GM18951 (cell line): ENCODE data around the gene SH3BP5L.

Experiments used
- POLR2A ChIP-seq: IDR thresholded peaks from 4 replicates; pipeline ENCODE4 v1.6.1; 2011; ENCODE audit warnings: mild to moderate bottlenecking; ENCODE audit not compliant: insufficient read length, insufficient read depth; ENCODE audit errors: extremely low read depth
- in situ Hi-C: fragments of 300-500 bp; cut with MboI; formaldehyde crosslinking; loops from one replicate; pipeline ENCODE4 v1.12.0; 2022; ENCODE audit warnings: low sequenced_read_pairs, mixed read lengths, inconsistent platforms; ENCODE audit not compliant: unreplicated experiment

The SH3BP5L gene

DNA sequence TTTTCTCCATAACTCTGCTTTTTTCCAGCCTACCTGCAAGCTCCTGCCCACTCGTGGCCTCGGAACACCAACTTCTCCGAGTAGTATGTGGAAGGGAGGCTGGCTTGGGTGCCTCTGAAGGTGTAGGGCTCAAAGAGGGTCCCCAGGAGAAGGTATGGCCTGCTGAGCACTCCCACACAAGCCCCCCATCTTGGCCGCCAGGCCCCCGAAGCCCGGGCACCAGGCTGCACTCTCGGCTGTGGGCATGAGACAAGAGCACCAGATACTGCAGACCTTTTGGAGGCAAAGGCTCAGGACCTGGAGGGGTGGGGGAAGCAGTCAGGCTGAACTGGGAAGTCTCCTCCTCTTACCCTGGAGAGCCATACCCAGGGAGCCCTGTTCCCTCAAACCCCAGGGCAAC, 31.5 kb upstream of the SH3BP5L start:
- TF ChIP-seq POLR2A, result no peak
- in situ Hi-C loops, result no loop called here

DNA sequence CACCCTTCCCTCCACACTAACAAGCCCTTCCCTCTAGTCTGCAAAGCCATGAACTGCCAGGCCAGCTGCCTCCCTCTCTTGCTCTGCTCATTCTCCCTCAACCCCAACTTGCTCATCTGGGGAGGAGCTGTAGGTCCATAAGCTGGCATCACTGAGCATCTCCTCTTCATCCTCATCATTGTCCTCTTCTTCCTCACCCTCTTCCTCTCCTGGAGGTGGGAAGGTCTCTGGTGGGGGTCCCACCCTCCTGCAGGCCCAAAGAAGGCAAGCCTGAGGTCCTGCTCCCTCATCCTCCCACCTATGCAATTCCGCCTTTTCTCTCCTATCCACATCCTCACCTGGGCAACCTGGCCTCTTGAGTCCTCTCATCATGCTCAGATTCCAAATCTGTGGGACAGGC, 30.5 kb upstream of the SH3BP5L start:
- no peak for TF ChIP-seq POLR2A
- in situ Hi-C loops, result no loop called here

DNA sequence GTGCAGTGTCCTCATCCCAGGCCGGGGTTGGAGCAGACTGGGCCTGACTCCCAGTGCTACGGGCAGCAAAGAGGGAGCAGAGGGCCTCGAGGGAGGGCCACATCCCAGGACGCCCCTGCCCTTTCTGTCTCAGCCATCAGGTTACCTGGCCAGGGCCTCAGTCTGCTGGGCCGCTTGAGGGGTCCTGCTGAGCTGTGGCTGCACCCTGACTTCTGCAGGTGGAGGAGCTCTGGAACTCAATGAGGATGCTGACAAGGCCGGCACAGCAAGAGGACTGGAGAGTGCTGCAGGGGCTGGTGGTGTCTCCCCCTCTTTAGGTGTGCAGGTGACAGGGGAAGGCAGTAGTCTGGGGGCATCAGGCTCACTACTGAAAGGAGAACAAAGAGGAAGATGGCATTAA, 29.9 kb upstream of the SH3BP5L start:
- no peak for TF ChIP-seq POLR2A
- in situ Hi-C loops, result no loop called here

DNA sequence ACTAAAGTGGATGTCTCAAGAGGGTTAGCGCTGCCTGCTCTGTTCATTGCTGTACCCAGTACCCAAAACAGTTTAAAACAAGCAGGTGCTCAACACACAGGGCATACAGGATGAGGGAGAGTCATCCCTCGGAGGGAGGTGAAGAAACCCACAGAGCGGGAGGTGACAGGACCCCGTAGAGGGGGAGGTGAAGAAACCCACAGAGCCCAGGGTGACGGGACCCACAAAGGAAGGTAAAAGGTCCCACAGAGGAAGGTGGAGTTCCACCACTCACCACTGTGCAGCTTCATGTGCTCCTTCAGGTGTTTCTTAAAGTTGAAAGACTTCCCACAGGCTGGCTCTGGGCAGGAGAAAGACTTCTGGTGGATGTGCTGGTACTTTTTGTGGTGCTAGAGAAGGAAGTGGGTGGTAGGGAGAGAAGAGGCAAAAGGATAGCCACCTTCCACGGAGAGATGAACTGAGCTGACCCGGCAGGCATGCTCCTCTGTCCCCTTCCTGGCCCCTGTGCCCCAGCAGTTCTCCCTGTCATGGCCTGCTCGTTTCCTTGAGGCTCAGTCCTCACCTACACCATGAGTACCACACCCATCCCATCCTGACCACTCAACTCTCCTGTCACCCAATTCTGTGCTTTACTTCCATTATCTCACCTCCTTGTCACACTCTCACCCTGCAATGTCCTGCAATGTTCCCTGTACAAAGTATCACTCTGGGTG, 28.1 kb upstream of the SH3BP5L start:
- TF ChIP-seq POLR2A, result no peak
- in situ Hi-C loops, result no loop called here

DNA sequence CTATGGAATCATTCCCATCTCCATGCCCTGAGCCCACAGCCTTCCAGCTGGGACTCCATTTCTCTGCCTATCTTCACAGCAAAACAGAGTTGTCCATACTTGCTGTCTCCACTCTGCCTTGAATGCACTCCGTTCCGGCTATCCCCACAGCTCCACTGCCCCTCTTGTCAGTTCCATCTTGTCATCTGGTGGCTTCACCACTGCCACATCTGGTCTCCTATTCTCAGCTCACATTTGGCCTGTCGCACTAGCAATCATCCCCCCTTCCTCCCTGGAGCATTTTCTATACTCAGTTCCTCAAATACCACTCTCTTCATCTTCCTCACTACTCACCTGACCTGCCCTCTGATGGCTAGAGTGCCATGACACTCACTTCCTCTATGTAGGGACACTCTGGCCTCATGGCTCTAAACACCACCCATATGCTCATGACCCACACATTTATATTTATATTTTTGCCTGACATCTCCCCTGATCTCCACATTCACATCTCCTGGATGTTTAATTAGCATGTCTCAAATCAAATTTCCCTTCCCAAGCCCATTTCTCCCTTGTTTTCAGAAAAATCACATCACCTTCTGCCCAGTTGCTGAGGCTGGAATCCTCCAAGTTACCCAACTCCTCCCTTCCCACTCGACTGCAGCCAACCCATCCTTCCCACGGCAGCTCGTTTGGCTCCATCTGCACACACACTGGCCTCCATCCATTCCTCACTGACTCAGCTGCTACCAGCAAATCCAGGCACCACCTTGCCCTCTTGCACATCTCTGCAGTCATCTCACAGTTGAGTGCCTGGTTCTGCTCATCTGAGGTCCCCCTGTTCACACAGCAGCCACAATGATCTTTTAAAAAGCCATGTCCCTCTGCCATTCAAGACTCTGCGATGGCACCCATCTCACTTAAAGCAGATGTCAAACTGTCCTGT, 27.0 kb upstream of the SH3BP5L start:
- TF ChIP-seq POLR2A, result no peak
- in situ Hi-C loops, result no loop called here

DNA sequence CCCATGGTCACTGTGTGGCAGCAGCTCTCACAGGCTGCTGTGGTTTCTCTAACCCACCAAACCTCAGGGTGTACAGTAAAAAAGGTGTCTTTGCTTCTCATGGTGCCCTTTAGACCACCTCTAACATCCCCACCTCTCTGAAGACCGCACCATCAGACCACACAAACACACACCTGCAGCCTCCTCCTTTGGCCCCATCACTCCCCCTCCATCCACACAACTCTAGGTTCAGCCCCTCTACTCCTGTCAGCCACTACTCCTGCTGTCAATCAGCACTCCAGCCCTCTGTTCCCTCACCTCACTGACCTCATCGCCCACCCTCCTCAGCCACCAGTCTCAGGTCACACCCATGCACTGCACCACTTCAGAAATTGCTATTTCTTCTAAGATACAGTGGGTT, 25.7 kb upstream of the SH3BP5L start:
- in situ Hi-C loops, result no loop called here
- TF ChIP-seq POLR2A, result no peak

DNA sequence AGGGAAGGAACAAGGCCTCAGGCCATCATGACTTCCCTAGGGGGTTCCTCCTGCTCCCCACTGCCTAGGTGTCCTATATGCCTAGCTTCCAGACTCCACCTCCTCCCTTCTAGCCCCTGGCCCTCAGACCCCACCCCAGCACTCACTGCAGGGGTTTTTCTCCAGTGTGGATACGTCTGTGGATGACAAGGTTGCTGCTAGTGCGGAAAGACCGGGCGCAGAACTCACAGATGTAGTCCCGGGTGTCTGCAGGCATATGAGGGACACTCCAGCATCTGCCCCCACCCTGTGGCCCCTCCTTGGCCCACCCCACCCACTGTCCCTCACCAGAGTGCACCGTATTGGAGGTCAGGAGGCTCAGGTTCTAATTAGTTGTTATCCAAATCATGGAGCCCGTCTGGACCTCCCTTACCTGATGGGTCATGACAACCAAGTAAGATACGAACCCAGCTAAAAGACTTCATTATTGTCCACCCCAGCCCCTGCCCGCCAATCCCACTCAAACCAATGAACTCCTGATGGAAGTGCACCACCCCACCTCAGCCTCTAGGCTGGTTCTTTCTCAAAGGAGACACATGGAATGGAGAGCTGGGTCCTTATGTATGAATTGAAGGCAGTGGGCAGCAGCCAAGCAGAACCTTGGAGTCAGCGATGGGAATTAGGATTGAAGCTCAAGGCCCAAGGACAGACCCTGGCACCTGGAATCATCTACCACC, 25.0 kb upstream of the SH3BP5L start:
- no peak for TF ChIP-seq POLR2A
- in situ Hi-C loops, result no loop called here

DNA sequence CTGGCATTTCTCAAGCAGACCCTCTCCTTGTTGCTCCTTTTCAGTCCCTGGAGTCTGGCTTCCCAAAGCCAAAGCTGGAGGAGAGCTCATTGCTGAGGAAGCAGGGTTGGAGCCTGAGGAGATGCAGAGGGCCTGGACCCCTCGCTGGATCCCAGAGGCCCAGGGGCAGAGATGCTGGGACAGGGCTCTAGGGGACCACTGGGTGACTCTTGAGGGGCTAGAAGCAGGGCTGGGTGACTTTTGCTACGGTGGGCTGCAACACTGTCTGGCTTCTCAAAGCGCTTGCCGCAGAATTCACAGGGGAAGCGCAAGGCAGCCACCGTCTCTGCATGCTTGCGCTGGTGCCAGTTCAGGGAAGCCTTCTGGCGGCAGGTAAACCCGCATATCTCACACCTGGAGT, 24.4 kb upstream of the SH3BP5L start:
- no peak for TF ChIP-seq POLR2A
- in situ Hi-C loops, result no loop called here

DNA sequence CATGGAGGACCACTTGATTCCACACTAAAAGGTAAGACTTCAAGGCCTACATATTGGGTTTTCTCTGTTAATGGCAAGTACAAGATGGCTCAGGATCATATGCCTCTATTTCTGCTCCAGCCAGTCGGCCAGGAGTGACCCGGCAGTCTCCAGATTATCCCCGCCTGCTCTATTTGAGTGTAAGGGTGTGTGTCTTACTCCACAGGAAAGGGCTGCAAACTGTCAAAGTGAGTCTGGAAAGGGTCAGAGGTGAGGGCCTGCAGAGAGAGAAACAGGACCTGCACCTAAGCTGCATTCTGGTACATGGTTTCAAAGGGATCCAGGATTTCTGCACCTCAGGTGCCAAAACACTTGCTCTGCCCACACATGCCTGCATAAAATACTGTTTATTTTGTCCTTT, 23.9 kb upstream of the SH3BP5L start:
- in situ Hi-C loops, result no loop called here
- no peak for TF ChIP-seq POLR2A

DNA sequence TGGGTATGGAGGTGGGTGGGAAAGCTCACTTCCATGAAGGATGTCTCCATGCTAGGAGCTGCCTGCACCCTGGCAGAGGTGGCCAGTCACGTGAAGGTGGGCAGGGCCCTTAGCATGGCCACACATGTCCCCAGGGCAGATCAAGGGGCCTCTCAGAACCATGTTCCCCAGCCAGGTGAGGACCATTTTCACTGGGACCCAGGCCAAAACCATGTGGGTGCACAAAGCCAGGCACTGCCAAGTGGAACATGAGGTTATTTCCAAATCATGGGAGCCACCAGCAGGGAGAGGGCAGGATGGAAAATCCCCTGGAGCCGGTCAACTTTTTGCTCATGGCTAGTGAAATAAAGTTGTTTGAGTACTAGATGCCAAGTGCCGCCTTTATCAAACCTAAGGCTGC, 23.4 kb upstream of the SH3BP5L start:
- in situ Hi-C loops, result no loop called here

DNA sequence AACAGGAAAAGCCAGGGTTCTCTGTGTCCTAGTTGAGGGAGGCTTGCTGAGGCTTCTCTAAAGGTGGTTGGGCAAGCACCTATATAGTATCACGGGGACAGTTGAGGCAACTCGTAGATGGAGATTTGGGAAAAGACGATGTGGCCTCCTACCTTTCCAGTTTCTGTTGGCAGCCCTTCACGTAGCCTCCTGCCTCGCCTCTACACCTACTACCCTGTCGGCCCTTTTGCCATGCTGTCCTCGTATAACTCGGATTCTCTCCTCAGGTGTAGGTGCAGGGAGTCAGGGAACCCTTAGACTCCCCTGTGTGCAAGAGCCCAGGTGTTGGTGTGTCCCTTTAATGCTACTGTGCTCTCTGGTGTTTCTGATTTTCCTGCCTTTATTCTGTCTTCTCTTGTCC, 22.9 kb upstream of the SH3BP5L start:
- TF ChIP-seq POLR2A, result no peak
- in situ Hi-C loops, result no loop called here

More for the DNA sequence above, 23.4 kb upstream of the SH3BP5L start:
- TF ChIP-seq POLR2A, result no peak

DNA sequence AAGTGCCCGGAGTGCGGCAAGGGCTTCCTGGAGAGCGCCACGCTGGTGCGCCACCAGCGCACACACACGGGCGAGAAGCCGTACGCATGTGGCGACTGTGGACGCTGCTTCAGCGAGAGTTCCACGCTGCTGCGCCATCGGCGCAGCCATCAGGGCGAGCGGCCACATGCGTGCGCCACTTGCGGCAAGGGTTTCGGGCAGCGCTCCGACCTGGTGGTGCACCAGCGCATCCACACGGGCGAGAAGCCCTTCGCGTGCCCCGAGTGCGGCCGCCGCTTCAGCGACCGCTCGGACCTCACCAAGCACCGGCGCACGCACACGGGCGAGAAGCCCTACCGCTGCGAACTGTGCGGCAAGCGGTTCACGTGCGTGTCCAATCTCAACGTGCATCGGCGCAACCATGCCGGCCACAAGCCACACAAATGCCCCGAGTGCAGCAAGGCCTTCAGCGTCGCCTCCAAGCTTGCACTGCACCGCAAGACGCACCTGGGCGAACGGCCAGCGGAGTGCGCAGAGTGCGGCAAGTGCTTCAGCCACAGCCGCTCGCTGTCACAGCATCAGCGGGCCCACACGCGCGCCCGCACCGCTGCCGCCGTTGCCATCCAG, 22.3 kb upstream of the SH3BP5L start:
- in situ Hi-C loops, result no loop called here
- no peak for TF ChIP-seq POLR2A
